HepG2 (cell line): Measurements from ENCODE around the gene SEZ6. TPM values are rescaled to one million over a fixed set of nuclear protein-coding genes. Genes with fewer than 3 reads are reported as not detected.

Source experiments
- ATAC-seq: fragments of 200-7000 bp; cut with Tn5 transposase; 3 replicates; pipeline ENCODE4 v1.9.1; 2020; ENCODE audit warnings: mild to moderate bottlenecking, moderate library complexity
- BruUV-seq: library from RNA; stranded (reverse); fragments of 400-500 nt; replicated peaks from 2 replicates; lab custom pipeline; 2021; lab: Mats Ljungman, UMichigan
- CTCF ChIA-PET: fragments of 300-600 bp; formaldehyde crosslinking; extraction: SDS; loops from one replicate; lab custom pipeline; 2021; ENCODE audit warnings: low total read pairs, inconsistent platforms, low intra/inter-chr PET ratio; lab: Yijun Ruan, JAX
- POLR2A ChIA-PET: fragments of 350-600 bp; sonication (Branson Sonifier 250); formaldehyde crosslinking; loops from one replicate; lab custom pipeline; 2020; ENCODE audit warnings: antibody characterized with exemption, inconsistent platforms; lab: Yijun Ruan, JAX
- DNase-seq: peaks from one replicate; pipeline ENCODE4 v3.0.0-alpha.2; 2015; ENCODE audit warnings: low spot score
- FAIRE-seq: peaks from 3 replicates; lab custom pipeline; 2011; peaks lifted over from hg19 to GRCh38; lab: Jason Lieb, UNC
- H2AFZ ChIP-seq: one replicate; pipeline ENCODE4 v1.6.1; 2011; ENCODE audit warnings: low read length, inconsistent platforms
- H3K27ac ChIP-seq: fragments of 300-600 bp; 3 replicates; pipeline ENCODE4 v1.8.0; 2011; ENCODE audit warnings: mixed run types, mild to moderate bottlenecking, mixed read lengths, low read length, inconsistent platforms; ENCODE audit not compliant: insufficient read depth; ENCODE audit errors: extremely low read length
- H3K27me3 ChIP-seq, 2 experiments: fragments of 200-600 bp in 1 of 2; 2 replicates in 1 of 2; 3 replicates in 1 of 2; pipeline versions ENCODE4 v1.6.0 to v1.8.0; 2011; ENCODE audit warnings: low read length in 2 of 2, mild to moderate bottlenecking in 2 of 2, moderate library complexity in 2 of 2, inconsistent platforms in 1 of 2; ENCODE audit not compliant: insufficient read depth in 2 of 2, control insufficient read depth in 1 of 2
- H3K36me3 ChIP-seq, 2 experiments: fragments of 200-600 bp in 1 of 2; replicated peaks in 1 of 2; 2 replicates in 1 of 2; 3 replicates in 1 of 2; pipeline versions ENCODE4 v1.5.1 to v1.8.0; 2011; ENCODE audit warnings: low read length in 2 of 2, inconsistent platforms in 1 of 2; ENCODE audit not compliant: insufficient read depth in 2 of 2, control insufficient read depth in 1 of 2
- H3K4me1 ChIP-seq: 2 replicates; pipeline ENCODE4 v1.5.1; 2012; ENCODE audit warnings: low read length, inconsistent platforms; ENCODE audit not compliant: insufficient read depth
- H3K4me2 ChIP-seq: 2 replicates; pipeline ENCODE4 v1.6.0; 2011; ENCODE audit warnings: low read depth, low read length, inconsistent platforms
- H3K4me3 ChIP-seq, 3 experiments: fragments of 200-600 bp in 1 of 3; sonication (generic), shearing (Covaris generic) in 1 of 3; replicated peaks in 1 of 3; 2 replicates each; pipeline ENCODE4 v1.5.1; 2011 to 2016; ENCODE audit warnings: low read length in 3 of 3, inconsistent platforms in 2 of 3, low read depth in 2 of 3, mild to moderate bottlenecking in 2 of 3, control low read depth in 1 of 3, mixed read lengths in 1 of 3; ENCODE audit not compliant: insufficient read depth in 1 of 3
- H3K79me2 ChIP-seq: one replicate; pipeline ENCODE4 v1.6.1; 2011; ENCODE audit warnings: low read length, inconsistent platforms; ENCODE audit not compliant: insufficient read depth
- H3K9ac ChIP-seq: 2 replicates; pipeline ENCODE4 v1.6.0; 2011; ENCODE audit warnings: mild to moderate bottlenecking, low read depth, low read length, inconsistent platforms; ENCODE audit not compliant: insufficient read depth
- H3K9me3 ChIP-seq: 2 replicates; pipeline ENCODE4 v1.5.1; 2012; ENCODE audit warnings: mild to moderate bottlenecking, low read length
- H4K20me1 ChIP-seq: 2 replicates; pipeline ENCODE4 v1.6.0; 2011; ENCODE audit warnings: inconsistent platforms, mild to moderate bottlenecking, low read length, moderate library complexity; ENCODE audit not compliant: insufficient read depth
- HNRNPLL ChIP-seq: fragments of 200-400 bp; formaldehyde crosslinking; IDR thresholded peaks from 2 replicates; pipeline ENCODE4 v1.6.1; 2017; ENCODE audit warnings: mild to moderate bottlenecking, low read depth, low read length; ENCODE audit not compliant: poor library complexity, severe bottlenecking
- JDP2 ChIP-seq: sonication (generic); formaldehyde crosslinking; IDR thresholded peaks from 2 replicates; pipeline ENCODE4 v1.8.1; 2022; ENCODE audit warnings: missing genetic modification reagents, borderline replicate concordance
- PCBP1 ChIP-seq: fragments of 200-400 bp; formaldehyde crosslinking; IDR thresholded peaks from 2 replicates; pipeline ENCODE4 v1.6.1; 2017; ENCODE audit warnings: mild to moderate bottlenecking, low read depth, low read length, borderline replicate concordance
- XRCC5 ChIP-seq: fragments of 200-400 bp; formaldehyde crosslinking; optimal IDR thresholded peaks from 2 replicates; pipeline ENCODE3; 2017; ENCODE audit warnings: mild to moderate bottlenecking, low read length
- ZBTB1 ChIP-seq: sonication (generic); formaldehyde crosslinking; IDR thresholded peaks from 2 replicates; pipeline ENCODE4 v1.4.0; 2020; ENCODE audit warnings: missing genetic modification reagents, borderline replicate concordance
- ZBTB2 ChIP-seq: sonication (generic); formaldehyde crosslinking; IDR thresholded peaks from 2 replicates; pipeline ENCODE4 v1.8.0; 2022; ENCODE audit warnings: low read depth, missing genetic modification reagents
- ZBTB7A ChIP-seq: sonication (generic); formaldehyde crosslinking; IDR thresholded peaks from 2 replicates; pipeline ENCODE4 v1.8.0; 2022; ENCODE audit warnings: mild to moderate bottlenecking, missing genetic modification reagents
- ZNF317 ChIP-seq: sonication (generic); formaldehyde crosslinking; IDR thresholded peaks from 2 replicates; pipeline ENCODE4 v1.5.0; 2020; ENCODE audit warnings: mild to moderate bottlenecking, missing genetic modification reagents
- WGBS: methylation state at CpG from one replicate; pipeline ENCODE4 v1.1.6; 2017; ENCODE audit warnings: low lambda C conversion rate; 5-methylcytosine and 5-hydroxymethylcytosine counted together
- in situ Hi-C: cut with HindIII; loops from 2 replicates; pipeline ENCODE4 v1.10.0; 2017; ENCODE audit warnings: low pct_unique_long_range_greater_than_20kb; ENCODE audit not compliant: extremely low pct_ligation_motif_present
- intact Hi-C: fragments of 100-400 bp; cut with micrococcal nuclease; formaldehyde crosslinking; loops from one replicate; pipeline ENCODE4 v1.10.0; 2022; ENCODE audit not compliant: unreplicated experiment
- polyA plus RNA-seq, 8 experiments: library from polyadenylated mRNA; depleted of rRNA in 3 of 8; stranded (reverse) in 7 of 8; unstranded in 1 of 8; fragments of >200 nt; fragmentation: Illumina TruSeq in 4 of 8; extraction: Trizol in 4 of 8; gene quantifications; 2 replicates each; pipeline versions ENCODE4 v1.2.1 to v1.2.3, GENCODE V29; 2011 to 2016; ENCODE audit warnings: low read depth in 4 of 8, missing spikeins in 1 of 8, mixed read lengths in 1 of 8; ENCODE audit not compliant: insufficient read depth in 1 of 8
- total RNA-seq, 5 experiments: library from RNA; depleted of rRNA; stranded (reverse); fragments of >200 nt; fragmentation: Illumina TruSeq; extraction: Trizol; gene quantifications; 2 replicates each; pipeline ENCODE4 v1.2.3, GENCODE V29; 2016; ENCODE audit warnings: low read depth in 1 of 5
- TF ChIP-seq, protein P1 (sequence below): sonication (generic); formaldehyde crosslinking; IDR thresholded peaks from 2 replicates; pipeline ENCODE4 v1.5.0; 2020; ENCODE audit warnings: mild to moderate bottlenecking, missing genetic modification reagents
- TF ChIP-seq, protein P2 (sequence below): IDR thresholded peaks from 2 replicates; pipeline ENCODE4 v1.6.1; 2016; ENCODE audit warnings: low read depth

SEZ6 gene
- total and polyA plus RNA-seq, 2 of the 13 experiments (the other 11 are each of a cell fraction or from before 2014, with no cell fraction given): not detected

DNA sequence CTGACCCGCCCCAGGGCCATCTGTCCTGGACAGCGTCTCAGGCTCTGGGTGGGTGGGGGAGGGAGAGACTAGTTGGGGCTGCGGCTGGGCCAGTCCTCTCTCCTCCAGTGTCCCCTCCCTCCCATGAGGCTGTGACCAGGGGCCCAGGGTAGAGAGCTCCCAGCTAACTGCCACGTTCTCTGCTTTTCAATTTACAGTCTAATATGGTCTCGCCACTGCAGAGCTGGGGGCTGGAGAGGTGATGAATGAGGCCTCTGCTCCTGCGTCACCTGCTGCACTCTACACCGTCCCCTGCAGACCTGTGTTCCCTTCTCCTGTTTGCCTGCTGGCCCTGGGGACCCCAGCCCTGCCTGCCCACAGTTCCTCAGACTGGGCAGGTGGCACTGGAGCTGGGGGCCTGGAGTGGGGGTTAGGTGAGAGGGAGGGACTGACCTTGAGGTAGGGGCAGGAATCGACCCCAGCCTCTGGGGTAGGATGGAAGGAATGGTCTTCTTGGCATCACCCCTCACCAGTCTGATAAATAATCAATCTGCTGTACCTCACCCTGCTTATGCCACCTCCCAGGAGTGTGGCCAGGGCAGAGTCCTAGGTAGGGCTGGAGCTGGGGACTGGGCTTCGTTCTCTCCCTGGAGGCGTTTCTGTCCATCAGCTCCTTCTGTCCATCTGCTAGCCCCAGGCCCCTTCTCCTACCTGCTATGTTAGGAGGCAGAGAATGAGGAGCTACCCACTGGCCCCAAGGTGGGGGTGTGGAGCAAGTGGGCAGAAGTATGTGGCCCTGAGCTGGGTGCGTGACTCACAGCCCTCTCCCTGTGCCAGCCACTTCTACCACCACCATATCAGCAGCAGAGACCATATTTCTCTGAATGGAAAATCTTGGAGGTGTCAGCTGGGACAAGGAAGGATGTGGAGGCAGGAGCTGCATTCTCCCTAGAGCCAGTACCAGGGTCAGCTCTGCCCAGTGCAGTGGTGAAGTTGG, 12.9 kb downstream of the SEZ6 start:
- DNase-seq (no peak), FAIRE-seq (no peak), ATAC-seq (peak; percentile 10; the same call in 1 of the 3 replicates)
- POLR2A ChIA-PET: no interaction called here
- H3K36me3 ChIP-seq: no peaks in the 10 kb centered on the region
- BruUV-seq: no TSS peak
- WGBS: 41% methylated on average over 4 of the region's 11 CpGs
- H3K27me3 ChIP-seq: peaks cover 2 to 9% of the 10 kb centered on the region in 2 experiments; a peak in 2 of 5 replicates
- H3K27ac ChIP-seq: no peak overlapping the region
- intact Hi-C loops (no loop called here), in situ Hi-C loops (no loop called here)
- H3K9ac ChIP-seq: no peak overlapping the region
- no peak overlapping the region; a peak in 1 of 6 replicates for H3K4me3 ChIP-seq
- H3K9me3 ChIP-seq: no peaks in the 10 kb centered on the region
- no peaks in the 10 kb centered on the region for H4K20me1 ChIP-seq
- peaks cover 69% of the 10 kb centered on the region for H3K4me1 ChIP-seq
- CTCF ChIA-PET: no interaction called here
- TF ChIP-seq JDP2 (CRISPR knock-in tag) (no peak), HNRNPLL (no peak), XRCC5 (no peak), ZBTB1 (CRISPR knock-in tag) (no peak), ZBTB7A (0 out of 2 replicates have a peak, but pooled peaks have one; percentile 26)
- H3K79me2 ChIP-seq: no peaks in the 10 kb centered on the region
- H2AFZ ChIP-seq: no peak overlapping the region
- peak overlapping the region; percentile 38; the same call in 1 of the 2 replicates for H3K4me2 ChIP-seq

DNA sequence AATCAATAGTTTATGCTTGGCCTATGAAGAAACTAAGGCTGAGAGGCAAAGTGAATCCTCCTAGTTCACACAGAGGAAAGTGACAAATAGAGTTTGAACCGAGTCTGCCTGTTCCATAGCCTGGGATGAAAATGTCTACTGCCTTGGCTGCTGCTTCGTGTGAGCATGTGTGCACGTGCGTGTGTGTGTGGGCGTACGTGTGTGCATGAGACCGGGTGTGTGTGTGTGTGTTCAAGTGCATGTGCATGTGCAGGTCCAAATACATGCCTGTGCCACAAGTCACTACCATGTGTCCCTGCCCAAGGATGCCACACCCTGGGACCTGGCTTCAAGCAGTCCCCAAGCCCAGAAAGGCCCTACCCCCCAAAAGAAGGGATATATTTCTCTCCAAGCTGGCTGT, 13.6 kb downstream of the SEZ6 start:
- intact Hi-C loops (no loop called here), in situ Hi-C loops (no loop called here)
- ChIA-PET POLR2A (no interaction called here), CTCF (no interaction called here)
- H3K4me3 ChIP-seq: no peak overlapping the region
- peaks cover 62% of the 10 kb centered on the region for H3K4me1 ChIP-seq
- WGBS: 36% methylated on average over 3 of the region's 7 CpGs
- H3K27me3 ChIP-seq: peaks cover 4 to 16% of the 10 kb centered on the region in 2 experiments; a peak in 3 of 5 replicates
- no peak overlapping the region for H3K27ac ChIP-seq
- BruUV-seq: no TSS peak
- H3K36me3 ChIP-seq: no peaks in the 10 kb centered on the region
- no peak overlapping the region for H3K9ac ChIP-seq
- H2AFZ ChIP-seq: no peak overlapping the region
- FAIRE-seq (no peak), ATAC-seq (no peak), DNase-seq (no peak)
- H3K4me2 ChIP-seq: peak overlapping the region; percentile 38; the same call in 1 of the 2 replicates
- H3K79me2 ChIP-seq: no peaks in the 10 kb centered on the region
- H4K20me1 ChIP-seq: no peaks in the 10 kb centered on the region
- no peaks in the 10 kb centered on the region for H3K9me3 ChIP-seq
- no peak for TF ChIP-seq PCBP1
- no peak for TF ChIP-seq ZNF317 (CRISPR knock-in tag)
- TF ChIP-seq, protein P1, sequence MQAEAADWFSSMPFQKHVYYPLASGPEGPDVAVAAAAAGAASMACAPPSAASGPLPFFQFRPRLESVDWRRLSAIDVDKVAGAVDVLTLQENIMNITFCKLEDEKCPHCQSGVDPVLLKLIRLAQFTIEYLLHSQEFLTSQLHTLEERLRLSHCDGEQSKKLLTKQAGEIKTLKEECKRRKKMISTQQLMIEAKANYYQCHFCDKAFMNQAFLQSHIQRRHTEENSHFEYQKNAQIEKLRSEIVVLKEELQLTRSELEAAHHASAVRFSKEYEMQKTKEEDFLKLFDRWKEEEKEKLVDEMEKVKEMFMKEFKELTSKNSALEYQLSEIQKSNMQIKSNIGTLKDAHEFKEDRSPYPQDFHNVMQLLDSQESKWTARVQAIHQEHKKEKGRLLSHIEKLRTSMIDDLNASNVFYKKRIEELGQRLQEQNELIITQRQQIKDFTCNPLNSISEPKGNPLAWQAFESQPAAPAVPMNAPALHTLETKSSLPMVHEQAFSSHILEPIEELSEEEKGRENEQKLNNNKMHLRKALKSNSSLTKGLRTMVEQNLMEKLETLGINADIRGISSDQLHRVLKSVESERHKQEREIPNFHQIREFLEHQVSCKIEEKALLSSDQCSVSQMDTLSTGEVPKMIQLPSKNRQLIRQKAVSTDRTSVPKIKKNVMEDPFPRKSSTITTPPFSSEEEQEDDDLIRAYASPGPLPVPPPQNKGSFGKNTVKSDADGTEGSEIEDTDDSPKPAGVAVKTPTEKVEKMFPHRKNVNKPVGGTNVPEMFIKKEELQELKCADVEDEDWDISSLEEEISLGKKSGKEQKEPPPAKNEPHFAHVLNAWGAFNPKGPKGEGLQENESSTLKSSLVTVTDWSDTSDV (CRISPR knock-in tag): no peak
- TF ChIP-seq, protein P2, sequence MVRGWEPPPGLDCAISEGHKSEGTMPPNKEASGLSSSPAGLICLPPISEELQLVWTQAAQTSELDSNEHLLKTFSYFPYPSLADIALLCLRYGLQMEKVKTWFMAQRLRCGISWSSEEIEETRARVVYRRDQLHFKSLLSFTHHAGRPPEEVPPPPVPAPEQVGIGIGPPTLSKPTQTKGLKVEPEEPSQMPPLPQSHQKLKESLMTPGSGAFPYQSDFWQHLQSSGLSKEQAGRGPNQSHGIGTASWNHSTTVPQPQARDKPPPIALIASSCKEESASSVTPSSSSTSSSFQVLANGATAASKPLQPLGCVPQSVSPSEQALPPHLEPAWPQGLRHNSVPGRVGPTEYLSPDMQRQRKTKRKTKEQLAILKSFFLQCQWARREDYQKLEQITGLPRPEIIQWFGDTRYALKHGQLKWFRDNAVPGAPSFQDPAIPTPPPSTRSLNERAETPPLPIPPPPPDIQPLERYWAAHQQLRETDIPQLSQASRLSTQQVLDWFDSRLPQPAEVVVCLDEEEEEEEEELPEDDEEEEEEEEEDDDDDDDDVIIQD (CRISPR knock-in tag): no peak
- no peak for TF ChIP-seq ZBTB2 (CRISPR knock-in tag)
